ENCODE data around the gene C10orf67.

DNA sequence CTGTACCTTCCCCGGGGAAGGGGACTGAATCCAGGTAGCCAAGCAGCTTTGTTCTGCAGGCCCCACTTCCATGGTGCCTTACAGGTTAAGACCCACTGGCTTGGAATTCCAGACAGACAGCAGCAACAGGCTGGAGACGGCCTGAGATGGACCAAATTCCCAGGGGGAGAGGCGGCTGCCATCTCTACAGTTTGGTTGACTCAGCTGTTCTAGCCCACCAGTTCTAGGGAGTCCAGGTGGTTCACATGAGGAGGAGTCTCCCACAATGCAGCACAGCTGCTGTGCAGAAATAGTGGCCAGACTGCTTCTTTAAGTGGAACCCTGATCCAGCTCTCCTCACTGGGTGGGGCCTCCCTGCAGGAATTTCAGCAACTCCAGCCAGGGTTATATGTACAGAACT lies 74.1 kb downstream of the C10orf67 start:
- TF ChIP-seq POLR2A (IDR thresholded peaks at IDR 0.05), result no peak
- TF ChIP-seq, protein P1, sequence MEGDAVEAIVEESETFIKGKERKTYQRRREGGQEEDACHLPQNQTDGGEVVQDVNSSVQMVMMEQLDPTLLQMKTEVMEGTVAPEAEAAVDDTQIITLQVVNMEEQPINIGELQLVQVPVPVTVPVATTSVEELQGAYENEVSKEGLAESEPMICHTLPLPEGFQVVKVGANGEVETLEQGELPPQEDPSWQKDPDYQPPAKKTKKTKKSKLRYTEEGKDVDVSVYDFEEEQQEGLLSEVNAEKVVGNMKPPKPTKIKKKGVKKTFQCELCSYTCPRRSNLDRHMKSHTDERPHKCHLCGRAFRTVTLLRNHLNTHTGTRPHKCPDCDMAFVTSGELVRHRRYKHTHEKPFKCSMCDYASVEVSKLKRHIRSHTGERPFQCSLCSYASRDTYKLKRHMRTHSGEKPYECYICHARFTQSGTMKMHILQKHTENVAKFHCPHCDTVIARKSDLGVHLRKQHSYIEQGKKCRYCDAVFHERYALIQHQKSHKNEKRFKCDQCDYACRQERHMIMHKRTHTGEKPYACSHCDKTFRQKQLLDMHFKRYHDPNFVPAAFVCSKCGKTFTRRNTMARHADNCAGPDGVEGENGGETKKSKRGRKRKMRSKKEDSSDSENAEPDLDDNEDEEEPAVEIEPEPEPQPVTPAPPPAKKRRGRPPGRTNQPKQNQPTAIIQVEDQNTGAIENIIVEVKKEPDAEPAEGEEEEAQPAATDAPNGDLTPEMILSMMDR (IDR thresholded peaks at IDR 0.05), result no peak
